ENCODE data around the gene RABL3.

- TF ChIP-seq GATA3 (IDR thresholded peaks at IDR 0.05; ENCODE audit: low read depth, low read length), result no peak
- no peak for TF ChIP-seq GATA2 (IDR thresholded peaks at IDR 0.05; ENCODE audit: low read depth, low read length)
Observed at GRCh38 chr3:120756061-120756460, 13.7 kb upstream of the RABL3 start.

Data from SH-SY5Y (cell line).